Muscle of back (tissue), 11 donors: Measurements from ENCODE around the gene NBEAL2. TPM values are rescaled to one million over a fixed set of nuclear protein-coding genes. Genes with fewer than 3 reads are reported as not detected.
A peak's percentile ranks its signal among the peaks of the same experiment; 100 is the strongest.
"Not testable (repeated sequence)": the region's sequence is repeated elsewhere in the genome, so short reads cannot be mapped to it uniquely, and the experiment has no call there.

Experiments
- DNase-seq, 3 donors: peaks; one replicate each; pipeline versions ENCODE4 v3.0.0 to v3.0.0-alpha.2; 2013
- polyA plus RNA-seq, 10 donors: library from polyadenylated mRNA; unstranded; fragments of 120-200 nt; gene quantifications; one replicate each; pipeline ENCODE4 v1.2.1, GENCODE V29; 2013; ENCODE audit not compliant: insufficient read length in 10 of 10

The NBEAL2 gene
- polyA plus RNA-seq, 10 donors: 9.2 to 19.8 (median 16.0) TPM

GRCh38 chr3:46960081-46960701 is 19.3 kb upstream of the NBEAL2 start:
- no peak for DNase-seq

- DNase-seq: no peak
Observed at GRCh38 chr3:46960835-46961234, 18.6 kb upstream of the NBEAL2 start.

- no peak for DNase-seq
Observed at GRCh38 chr3:46962427-46962826, 17.0 kb upstream of the NBEAL2 start.

- no peak for DNase-seq
Observed at GRCh38 chr3:46962990-46963389, 16.5 kb upstream of the NBEAL2 start.

GRCh38 chr3:46964038-46964590 is 15.4 kb upstream of the NBEAL2 start:
- DNase-seq: not testable (repeated sequence)

GRCh38 chr3:46965151-46965550 is 14.3 kb upstream of the NBEAL2 start:
- DNase-seq: no peak

- DNase-seq: no peak
Observed at GRCh38 chr3:46966811-46967210, 12.7 kb upstream of the NBEAL2 start.

- no peak for DNase-seq
Observed at GRCh38 chr3:46968783-46969428, 10.6 kb upstream of the NBEAL2 start.

GRCh38 chr3:46970391-46971091 is 8.9 kb upstream of the NBEAL2 start:
- no peak for DNase-seq

GRCh38 chr3:46971151-46971550 is 8.3 kb upstream of the NBEAL2 start:
- no peak for DNase-seq

GRCh38 chr3:46971742-46972141 is 7.7 kb upstream of the NBEAL2 start:
- no peak for DNase-seq

GRCh38 chr3:46972396-46972795 is 7.1 kb upstream of the NBEAL2 start:
- no peak for DNase-seq

GRCh38 chr3:46974421-46975171 is 4.9 kb upstream of the NBEAL2 start:
- DNase-seq: no peak

GRCh38 chr3:46976326-46977190 is 2.9 kb upstream of the NBEAL2 start, which contains the start of gene CCDC12:
Gene CCDC12 (minus strand): TSS chr3:46976745. CDS start chr3:46976732, 13 bp downstream.
- peak; percentile 98 to 100 (median 99) for DNase-seq

GRCh38 chr3:46977811-46978195 is 1.7 kb upstream of the NBEAL2 start:
- no peak for DNase-seq

GRCh38 chr3:46978381-46978780 is 1.1 kb upstream of the NBEAL2 start:
- no peak for DNase-seq

- no peak for DNase-seq
Observed at GRCh38 chr3:46979958-46980497, 562 bp downstream of the NBEAL2 start.

- DNase-seq: no peak
Observed at GRCh38 chr3:46981932-46982471, 2.5 kb downstream of the NBEAL2 start.

GRCh38 chr3:46982546-46982945 is 3.1 kb downstream of the NBEAL2 start:
- DNase-seq: no peak
